Neuron (in vitro differentiated cells): Measurements from ENCODE around the gene COL12A1.

Experiments
- H2AFZ ChIP-seq: one replicate; pipeline ENCODE4 v1.6.1; 2013; ENCODE audit warnings: low read depth, mild to moderate bottlenecking, inconsistent platforms, low read length, moderate library complexity
- H3K27me3 ChIP-seq: one replicate; pipeline ENCODE4 v1.6.1; 2013; ENCODE audit warnings: low read length; ENCODE audit not compliant: insufficient read depth
- H3K36me3 ChIP-seq: one replicate; pipeline ENCODE4 v1.6.1; 2013; ENCODE audit warnings: low read length; ENCODE audit not compliant: insufficient read depth
- H3K4me1 ChIP-seq: one replicate; pipeline ENCODE4 v1.6.1; 2013; ENCODE audit warnings: low read length; ENCODE audit not compliant: insufficient read depth
- H3K4me3 ChIP-seq: 2 replicates; pipeline ENCODE4 v1.5.1; 2013; ENCODE audit warnings: mild to moderate bottlenecking, low read length, moderate library complexity
- H3K9me3 ChIP-seq: one replicate; pipeline ENCODE4 v1.6.1; 2013; ENCODE audit warnings: low read length

COL12A1 gene

GRCh38 chr6:75113446-75113845, 92.4 kb downstream of the COL12A1 start:
- H3K4me3 ChIP-seq: no peak overlapping the region
- peaks cover 11% of the 10 kb centered on the region for H3K4me1 ChIP-seq
- no peak overlapping the region for H2AFZ ChIP-seq
- no peaks in the 10 kb centered on the region for H3K27me3 ChIP-seq
- H3K36me3 ChIP-seq: no peaks in the 10 kb centered on the region
- no peaks in the 10 kb centered on the region for H3K9me3 ChIP-seq

- Histone ChIP-seq H2AFZ (no peak overlapping the region), H3K27me3 (no peaks in the 10 kb centered on the region), H3K9me3 (no peaks in the 10 kb centered on the region), H3K4me3 (no peak overlapping the region), H3K4me1 (peaks cover 7% of the 10 kb centered on the region), H3K36me3 (no peaks in the 10 kb centered on the region)
Observed at GRCh38 chr6:75109765-75110164, 96.1 kb downstream of the COL12A1 start.

- Histone ChIP-seq H2AFZ (no peak overlapping the region), H3K9me3 (no peaks in the 10 kb centered on the region), H3K27me3 (no peaks in the 10 kb centered on the region), H3K36me3 (no peaks in the 10 kb centered on the region), H3K4me1 (peaks cover 7% of the 10 kb centered on the region), H3K4me3 (no peak overlapping the region)
Observed at GRCh38 chr6:75109022-75109421, 96.8 kb downstream of the COL12A1 start.

GRCh38 chr6:75108333-75108974, 97.4 kb downstream of the COL12A1 start:
- no peak overlapping the region for H3K4me3 ChIP-seq
- H3K36me3 ChIP-seq: no peaks in the 10 kb centered on the region
- H3K27me3 ChIP-seq: no peaks in the 10 kb centered on the region
- H3K4me1 ChIP-seq: peaks cover 7% of the 10 kb centered on the region
- no peak overlapping the region for H2AFZ ChIP-seq
- no peaks in the 10 kb centered on the region for H3K9me3 ChIP-seq

- Histone ChIP-seq H3K9me3 (no peaks in the 10 kb centered on the region), H2AFZ (no peak overlapping the region), H3K27me3 (no peaks in the 10 kb centered on the region), H3K4me1 (peaks cover 7% of the 10 kb centered on the region), H3K36me3 (no peaks in the 10 kb centered on the region), H3K4me3 (no peak overlapping the region)
Observed at GRCh38 chr6:75107913-75108312, 97.9 kb downstream of the COL12A1 start.

GRCh38 chr6:75106426-75106825, 99.4 kb downstream of the COL12A1 start:
- Histone ChIP-seq H3K9me3 (no peaks in the 10 kb centered on the region), H3K4me3 (no peak overlapping the region), H2AFZ (no peak overlapping the region), H3K4me1 (peaks cover 7% of the 10 kb centered on the region), H3K27me3 (no peaks in the 10 kb centered on the region), H3K36me3 (no peaks in the 10 kb centered on the region)

GRCh38 chr6:75103431-75103830, 102.4 kb downstream of the COL12A1 start:
- no peaks in the 10 kb centered on the region for H3K27me3 ChIP-seq
- H3K4me3 ChIP-seq: no peak overlapping the region
- no peaks in the 10 kb centered on the region for H3K36me3 ChIP-seq
- H3K4me1 ChIP-seq: no peaks in the 10 kb centered on the region
- no peak overlapping the region for H2AFZ ChIP-seq
- no peaks in the 10 kb centered on the region for H3K9me3 ChIP-seq

- H3K36me3 ChIP-seq: no peaks in the 10 kb centered on the region
- H3K4me3 ChIP-seq: no peak overlapping the region
Observed at GRCh38 chr6:75102301-75102700, 103.6 kb downstream of the COL12A1 start.

GRCh38 chr6:75101896-75102295, 104.0 kb downstream of the COL12A1 start:
- no peaks in the 10 kb centered on the region for H3K4me1 ChIP-seq
- no peaks in the 10 kb centered on the region for H3K27me3 ChIP-seq
- H3K9me3 ChIP-seq: no peaks in the 10 kb centered on the region
- no peak overlapping the region for H2AFZ ChIP-seq
- H3K36me3 ChIP-seq: no peaks in the 10 kb centered on the region
- H3K4me3 ChIP-seq: no peak overlapping the region

More at GRCh38 chr6:75102301-75102700, 103.6 kb downstream of the COL12A1 start:
- H3K27me3 ChIP-seq: no peaks in the 10 kb centered on the region
- no peaks in the 10 kb centered on the region for H3K9me3 ChIP-seq
- H3K4me1 ChIP-seq: no peaks in the 10 kb centered on the region
- H2AFZ ChIP-seq: no peak overlapping the region

GRCh38 chr6:75098709-75099108, 107.1 kb downstream of the COL12A1 start:
- H2AFZ ChIP-seq: no peak overlapping the region
- no peaks in the 10 kb centered on the region for H3K4me1 ChIP-seq
- H3K4me3 ChIP-seq: no peak overlapping the region

GRCh38 chr6:75096966-75097365, 108.9 kb downstream of the COL12A1 start:
- Histone ChIP-seq H3K4me1 (no peaks in the 10 kb centered on the region), H3K27me3 (no peaks in the 10 kb centered on the region), H3K4me3 (no peak overlapping the region), H3K9me3 (no peaks in the 10 kb centered on the region), H2AFZ (no peak overlapping the region), H3K36me3 (no peaks in the 10 kb centered on the region)

More at GRCh38 chr6:75098709-75099108, 107.1 kb downstream of the COL12A1 start:
- no peaks in the 10 kb centered on the region for H3K9me3 ChIP-seq
- H3K36me3 ChIP-seq: no peaks in the 10 kb centered on the region
- H3K27me3 ChIP-seq: no peaks in the 10 kb centered on the region

GRCh38 chr6:75094614-75095200, 111.1 kb downstream of the COL12A1 start:
- Histone ChIP-seq H3K4me1 (no peaks in the 10 kb centered on the region), H3K9me3 (no peaks in the 10 kb centered on the region), H3K27me3 (no peaks in the 10 kb centered on the region), H2AFZ (no peak overlapping the region), H3K4me3 (no peak overlapping the region), H3K36me3 (no peaks in the 10 kb centered on the region)

- Histone ChIP-seq H3K27me3 (no peaks in the 10 kb centered on the region), H3K4me1 (no peaks in the 10 kb centered on the region), H3K9me3 (no peaks in the 10 kb centered on the region), H3K36me3 (no peaks in the 10 kb centered on the region), H3K4me3 (no peak overlapping the region), H2AFZ (no peak overlapping the region)
Observed at GRCh38 chr6:75091467-75092190, 114.2 kb downstream of the COL12A1 start.
